Esophagus squamous epithelium (tissue), 5 donors: ENCODE results near the gene ODF2. TPM values are rescaled to one million over a fixed set of nuclear protein-coding genes. Genes with fewer than 3 reads are reported as not detected.

Experiments used
- DNase-seq: peaks from one replicate; lab custom pipeline; 2025; lab: John Stamatoyannopoulos, UW
- H3K27ac ChIP-seq, 4 donors: fragments of 200-600 bp; sonication (generic); one replicate each; pipeline ENCODE4 v1.5.1; 2016 to 2019; ENCODE audit warnings: mild to moderate bottlenecking in 1 of 4
- H3K27me3 ChIP-seq, 4 donors: fragments of 200-600 bp; sonication (generic); 1 replicate in 3 of 4; 2 replicates in 1 of 4; pipeline versions ENCODE4 v1.5.1 to v1.6.0; 2017 to 2021; ENCODE audit warnings: antibody characterized with exemption in 1 of 4
- H3K36me3 ChIP-seq, 3 donors: fragments of 200-600 bp; sonication (generic); one replicate each; pipeline ENCODE4 v1.5.1; 2016 to 2019
- H3K4me1 ChIP-seq, 3 donors: fragments of 200-600 bp; sonication (generic); one replicate each; pipeline ENCODE4 v1.5.1; 2017 to 2019
- H3K4me3 ChIP-seq, 4 donors: fragments of 200-600 bp; sonication (generic); 1 replicate in 3 of 4; 2 replicates in 1 of 4; pipeline ENCODE4 v1.5.1; 2016 to 2019; ENCODE audit warnings: mild to moderate bottlenecking in 2 of 4, moderate library complexity in 1 of 4
- H3K9me3 ChIP-seq, 3 donors: fragments of 200-600 bp; sonication (generic); one replicate each; pipeline ENCODE4 v1.5.1; 2016 to 2019
- CTCF ChIP-seq, 6 experiments: fragments of 450-650 bp in 4 of 6; fragments of 200-600 bp in 2 of 6; sonication (generic) in 2 of 6; IDR thresholded peaks; one replicate each; pipeline ENCODE4 v1.5.1; 2016 to 2019; ENCODE audit warnings: antibody characterized with exemption in 6 of 6, mild to moderate bottlenecking in 4 of 6, moderate library complexity in 4 of 6
- POLR2A ChIP-seq, 4 donors: fragments of 450-650 bp; IDR thresholded peaks; one replicate each; pipeline ENCODE4 v1.6.1; 2017; ENCODE audit warnings: antibody characterized with exemption in 4 of 4, mild to moderate bottlenecking in 4 of 4, moderate library complexity in 3 of 4
- WGBS, 2 donors: methylation state at CpG; one replicate each; pipeline ENCODE4 v1.1.5; 2018; 5-methylcytosine and 5-hydroxymethylcytosine counted together
- intact Hi-C: fragments of 100-400 bp; cut with DNase I; formaldehyde crosslinking; loops from one replicate; pipeline ENCODE4 v1.15.0; 2022
- total RNA-seq, 4 donors: library from RNA; depleted of rRNA; stranded (reverse); fragments of >200 nt; gene quantifications; one replicate each; pipeline ENCODE4 v1.1.0, GENCODE V29; 2016
- donor health status: DM: yes; HTN: yes; CAD: no.

ODF2 gene
- total RNA-seq, 4 donors from 2014 or later: 13.2 to 28.0 (median 19.8) TPM

GRCh38 chr9:128469070-128469469 is 13.3 kb downstream of the ODF2 start:
- Histone ChIP-seq H3K4me1 (no peaks in the 10 kb centered on the region), H3K27me3 (no peaks in the 10 kb centered on the region), H3K9me3 (no peaks in the 10 kb centered on the region), H3K4me3 (no peak overlapping the region), H3K27ac (no peak overlapping the region), H3K36me3 (peaks cover 0 to 75% (median 0%) of the 10 kb centered on the region in 3 donors)
- DNase-seq: no peak
- intact Hi-C loops: no loop called here
- WGBS, 2 donors: 90 to 91% methylated on average over 5 to 7 of the region's 7 CpGs
- TF ChIP-seq CTCF (IDR thresholded peaks at IDR 0.05) (no peak), POLR2A (IDR thresholded peaks at IDR 0.05) (no peak)

- H3K36me3 ChIP-seq: peaks cover 0 to 78% (median 0%) of the 10 kb centered on the region in 3 donors
- 62 to 82% methylated on average over 5 of the region's 5 CpGs for WGBS, 2 donors
- intact Hi-C loops: no loop called here
Observed at GRCh38 chr9:128470560-128470959, 14.8 kb downstream of the ODF2 start.

GRCh38 chr9:128473104-128473503 is 17.3 kb downstream of the ODF2 start:
- H3K4me1 ChIP-seq: no peaks in the 10 kb centered on the region
- H3K9me3 ChIP-seq: no peaks in the 10 kb centered on the region
- no peaks in the 10 kb centered on the region for H3K27me3 ChIP-seq
- no peak overlapping the region for H3K4me3 ChIP-seq
- no peak for DNase-seq
- peaks cover 0 to 88% (median 0%) of the 10 kb centered on the region in 3 donors for H3K36me3 ChIP-seq
- H3K27ac ChIP-seq: no peak overlapping the region
- TF ChIP-seq CTCF (IDR thresholded peaks at IDR 0.05) (no peak), POLR2A (IDR thresholded peaks at IDR 0.05) (no peak)
- 100% methylated on average over 2 to 3 of the region's 5 CpGs for WGBS, 2 donors
- intact Hi-C loops: no loop called here

More at GRCh38 chr9:128470560-128470959, 14.8 kb downstream of the ODF2 start:
- no peak for DNase-seq
- Histone ChIP-seq H3K27ac (no peak overlapping the region), H3K27me3 (no peaks in the 10 kb centered on the region), H3K4me3 (no peak overlapping the region), H3K9me3 (no peaks in the 10 kb centered on the region), H3K4me1 (no peaks in the 10 kb centered on the region)
- TF ChIP-seq POLR2A (IDR thresholded peaks at IDR 0.05) (no peak), CTCF (IDR thresholded peaks at IDR 0.05) (no peak)

- intact Hi-C loops: no loop called here
- DNase-seq: no peak
- no peaks in the 10 kb centered on the region for H3K9me3 ChIP-seq
- TF ChIP-seq CTCF (IDR thresholded peaks at IDR 0.05) (no peak), POLR2A (IDR thresholded peaks at IDR 0.05) (no peak)
- peaks cover 0 to 91% (median 0%) of the 10 kb centered on the region in 3 donors for H3K36me3 ChIP-seq
- no peak overlapping the region for H3K4me3 ChIP-seq
- H3K27me3 ChIP-seq: no peaks in the 10 kb centered on the region
- H3K27ac ChIP-seq: no peak overlapping the region
- WGBS, 2 donors: 99 to 100% methylated on average over 4 to 7 of the region's 7 CpGs
- no peaks in the 10 kb centered on the region for H3K4me1 ChIP-seq
Observed at GRCh38 chr9:128475867-128476266, 20.1 kb downstream of the ODF2 start.

- H3K27me3 ChIP-seq: no peaks in the 10 kb centered on the region
- intact Hi-C loops: no loop called here
- no CpG with 5 or more reads among the region's 1 CpG for WGBS, 2 donors
- H3K9me3 ChIP-seq: no peaks in the 10 kb centered on the region
- no peak overlapping the region for H3K4me3 ChIP-seq
- H3K27ac ChIP-seq: no peak overlapping the region
- H3K4me1 ChIP-seq: no peaks in the 10 kb centered on the region
- no peak for DNase-seq
- TF ChIP-seq POLR2A (IDR thresholded peaks at IDR 0.05) (no peak), CTCF (IDR thresholded peaks at IDR 0.05) (no peak)
- peaks cover 4 to 100% (median 6%) of the 10 kb centered on the region in 3 donors for H3K36me3 ChIP-seq
Observed at GRCh38 chr9:128479262-128479661, 23.5 kb downstream of the ODF2 start.
